ENCODE results near the gene SLC15A5.

- TF ChIP-seq CTCF (IDR thresholded peaks at IDR 0.05; ENCODE audit: insufficient read depth, low read length, poor library complexity, severe bottlenecking) (no peak), EZH2phosphoT487 (conservative IDR thresholded peaks at IDR 0.05; ENCODE audit: low read length) (no peak)
Observed at GRCh38 chr12:16243487-16244412, 33.7 kb downstream of the SLC15A5 start.
